Fibroblast of pulmonary artery (primary cell): Measurements from ENCODE around the gene CAMK1D.

ENCODE experiments used
- DNase-seq: peaks from one replicate; pipeline ENCODE4 v3.0.0-alpha.2; 2010; ENCODE audit warnings: low read depth
- H3K4me3 ChIP-seq: replicated peaks from 2 replicates; pipeline ENCODE4 v1.5.1; 2011; ENCODE audit warnings: low read depth, mild to moderate bottlenecking, control low read depth, low read length, moderate library complexity
- CTCF ChIP-seq: IDR thresholded peaks from 2 replicates; pipeline ENCODE4 v1.5.1; 2011; ENCODE audit warnings: mild to moderate bottlenecking, control low read depth, low read length, inconsistent platforms; ENCODE audit errors: missing control alignments

CAMK1D gene

GRCh38 chr10:12547301-12547771 is 198.0 kb downstream of the CAMK1D start:
- no peak overlapping the region for H3K4me3 ChIP-seq
- DNase-seq = no peak
- no peak for TF ChIP-seq CTCF

GRCh38 chr10:12549297-12549696 is 199.9 kb downstream of the CAMK1D start:
- DNase-seq = no peak
- no peak overlapping the region for H3K4me3 ChIP-seq
- TF ChIP-seq CTCF = no peak

GRCh38 chr10:12550994-12551393 is 201.6 kb downstream of the CAMK1D start:
- no peak for DNase-seq
- no peak overlapping the region for H3K4me3 ChIP-seq
- TF ChIP-seq CTCF = no peak

- no peak for TF ChIP-seq CTCF
- H3K4me3 ChIP-seq = no peak overlapping the region
- DNase-seq = no peak
Measured at GRCh38 chr10:12556039-12556438, 206.7 kb downstream of the CAMK1D start.

GRCh38 chr10:12559578-12560178 is 210.3 kb downstream of the CAMK1D start:
- H3K4me3 ChIP-seq = no peak overlapping the region
- no peak for TF ChIP-seq CTCF
- no peak for DNase-seq

GRCh38 chr10:12561307-12561706 is 212.0 kb downstream of the CAMK1D start:
- TF ChIP-seq CTCF = no peak
- DNase-seq = no peak
- no peak overlapping the region for H3K4me3 ChIP-seq

- no peak for TF ChIP-seq CTCF
- H3K4me3 ChIP-seq = no peak overlapping the region
- DNase-seq = no peak
Measured at GRCh38 chr10:12561720-12562119, 212.4 kb downstream of the CAMK1D start.
